Measurements from ENCODE around the gene CCL1. TPM values are rescaled to one million over a fixed set of nuclear protein-coding genes. Genes with fewer than 3 reads are reported as not detected.

The CCL1 gene
- total RNA-seq, 1 experiment from 2014 or later = not detected

GRCh38 chr17:34354637-34355036 lies 8.4 kb downstream of the CCL1 start:
- no peak overlapping the region for H3K4me3 Mint-ChIP-seq (ENCODE audit: low read depth, unreplicated experiment)
- DNase-seq = no peak
- no peaks in the 10 kb centered on the region for H3K36me3 Mint-ChIP-seq (ENCODE audit: insufficient read depth, unreplicated experiment)
- H3K9me3 Mint-ChIP-seq (ENCODE audit: low read depth, unreplicated experiment) = no peaks in the 10 kb centered on the region
- no peak for TF ChIP-seq CTCF (IDR thresholded peaks at IDR 0.05; ENCODE audit: unreplicated experiment)
- no peaks in the 10 kb centered on the region for H3K4me1 Mint-ChIP-seq (ENCODE audit: low read depth, unreplicated experiment)
- intact Hi-C loops (cut with micrococcal nuclease; ENCODE audit: unreplicated experiment) = no loop called here
- no TSS peak for BruUV-seq (replicated peaks)
- H3K27me3 Mint-ChIP-seq (ENCODE audit: unreplicated experiment) = peaks cover 86% of the 10 kb centered on the region
- CTCF ChIA-PET = no interaction called here
- H3K27ac Mint-ChIP-seq (ENCODE audit: unreplicated experiment) = no peak overlapping the region

GRCh38 chr17:34352191-34352590 lies 10.8 kb downstream of the CCL1 start:
- no TSS peak for BruUV-seq (replicated peaks)
- no peak for TF ChIP-seq CTCF (IDR thresholded peaks at IDR 0.05; ENCODE audit: unreplicated experiment)
- intact Hi-C loops (cut with micrococcal nuclease; ENCODE audit: unreplicated experiment) = no loop called here
- H3K4me1 Mint-ChIP-seq (ENCODE audit: low read depth, unreplicated experiment) = no peaks in the 10 kb centered on the region
- DNase-seq = no peak
- no peak overlapping the region for H3K27ac Mint-ChIP-seq (ENCODE audit: unreplicated experiment)
- no peak overlapping the region for H3K4me3 Mint-ChIP-seq (ENCODE audit: low read depth, unreplicated experiment)
- H3K27me3 Mint-ChIP-seq (ENCODE audit: unreplicated experiment) = peaks cover 82% of the 10 kb centered on the region
- no peaks in the 10 kb centered on the region for H3K36me3 Mint-ChIP-seq (ENCODE audit: insufficient read depth, unreplicated experiment)
- CTCF ChIA-PET = interaction anchor here (0.6 to 1.4 kb wide), 2 partner anchors 10 to 500 kb away, joined by 3 to 4 read pairs; no protein-coding TSS in a partner anchor
- no peaks in the 10 kb centered on the region for H3K9me3 Mint-ChIP-seq (ENCODE audit: low read depth, unreplicated experiment)

GRCh38 chr17:34351096-34351495 lies 11.9 kb downstream of the CCL1 start:
- Mint-ChIP-seq H3K36me3 (ENCODE audit: insufficient read depth, unreplicated experiment) (no peaks in the 10 kb centered on the region), H3K9me3 (ENCODE audit: low read depth, unreplicated experiment) (no peaks in the 10 kb centered on the region), H3K4me1 (ENCODE audit: low read depth, unreplicated experiment) (no peaks in the 10 kb centered on the region), H3K27me3 (ENCODE audit: unreplicated experiment) (peaks cover 82% of the 10 kb centered on the region), H3K4me3 (ENCODE audit: low read depth, unreplicated experiment) (no peak overlapping the region), H3K27ac (ENCODE audit: unreplicated experiment) (no peak overlapping the region)
- CTCF ChIA-PET = no interaction called here
- no TSS peak for BruUV-seq (replicated peaks)
- no peak for TF ChIP-seq CTCF (IDR thresholded peaks at IDR 0.05; ENCODE audit: unreplicated experiment)
- intact Hi-C loops (cut with micrococcal nuclease; ENCODE audit: unreplicated experiment) = no loop called here
- no peak for DNase-seq

- no peak for TF ChIP-seq CTCF (IDR thresholded peaks at IDR 0.05; ENCODE audit: unreplicated experiment)
- no peaks in the 10 kb centered on the region for H3K4me1 Mint-ChIP-seq (ENCODE audit: low read depth, unreplicated experiment)
- no peak overlapping the region for H3K4me3 Mint-ChIP-seq (ENCODE audit: low read depth, unreplicated experiment)
- no peaks in the 10 kb centered on the region for H3K9me3 Mint-ChIP-seq (ENCODE audit: low read depth, unreplicated experiment)
- no peak for DNase-seq
- intact Hi-C loops (cut with micrococcal nuclease; ENCODE audit: unreplicated experiment) = no loop called here
- BruUV-seq (replicated peaks) = no TSS peak
- peaks cover 80% of the 10 kb centered on the region for H3K27me3 Mint-ChIP-seq (ENCODE audit: unreplicated experiment)
- H3K27ac Mint-ChIP-seq (ENCODE audit: unreplicated experiment) = no peak overlapping the region
- no peaks in the 10 kb centered on the region for H3K36me3 Mint-ChIP-seq (ENCODE audit: insufficient read depth, unreplicated experiment)
- CTCF ChIA-PET = interaction anchor here (1.8 kb wide), 1 partner anchor 12 kb away, joined by 4 read pairs; no protein-coding TSS in a partner anchor
Measured at GRCh38 chr17:34349751-34350150, 13.3 kb downstream of the CCL1 start.

All from Calu3 (cell line).